HG03159 (cell line): ENCODE measurements around the gene ENOX1.

Source experiments
- ATAC-seq: cut with Tn5 transposase; IDR thresholded peaks from one replicate; pipeline ENCODE4 v1.9.1; 2021; ENCODE audit warnings: mild to moderate bottlenecking, moderate library complexity; ENCODE audit not compliant: unreplicated experiment

The ENOX1 gene

GRCh38 chr13:43785650-43786471, 911 bp downstream of the ENOX1 start:
- peak; percentile 43 for ATAC-seq

GRCh38 chr13:43785261-43785649, 1.5 kb downstream of the ENOX1 start:
- ATAC-seq: no peak

GRCh38 chr13:43784496-43784895, 2.3 kb downstream of the ENOX1 start:
- no peak for ATAC-seq

GRCh38 chr13:43783820-43784219, 3.0 kb downstream of the ENOX1 start:
- peak; percentile 49 for ATAC-seq

DNA sequence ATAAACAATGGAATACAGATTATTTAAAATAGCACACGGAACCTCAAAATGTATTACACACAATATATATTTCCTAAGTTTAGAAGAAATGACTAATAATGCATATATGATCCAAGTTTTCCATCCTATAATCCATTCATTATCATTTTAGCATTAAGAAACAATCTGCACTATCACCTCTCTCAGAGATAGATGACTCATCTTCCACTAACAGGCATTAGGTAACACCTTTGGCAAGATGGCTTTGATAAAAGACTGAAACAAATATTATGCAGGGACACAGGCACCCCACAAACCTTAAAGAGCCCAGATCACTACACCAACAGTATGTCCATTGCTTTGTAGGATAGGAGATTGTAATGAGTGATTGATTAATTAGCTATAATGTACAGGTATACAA, 4.1 kb downstream of the ENOX1 start:
- no peak for ATAC-seq

DNA sequence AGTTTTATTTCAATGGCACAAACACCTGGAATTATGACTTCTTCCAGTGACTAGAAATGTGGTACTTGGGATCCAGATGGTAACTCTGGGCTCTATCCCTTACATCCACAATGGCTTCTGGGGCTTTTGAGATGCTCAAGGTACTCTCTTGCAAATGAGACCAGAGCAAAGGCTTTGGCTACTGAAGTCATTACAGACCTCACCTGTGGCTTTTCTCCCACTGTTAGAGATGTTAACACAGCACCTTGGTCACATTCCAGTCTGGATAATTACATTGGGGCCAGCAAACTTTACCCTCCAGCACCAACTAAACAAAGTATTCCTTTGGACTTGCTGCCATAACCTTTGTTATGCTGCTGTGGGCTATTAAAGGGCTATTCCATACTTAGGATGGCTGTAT, 6.1 kb downstream of the ENOX1 start:
- no peak for ATAC-seq

GRCh38 chr13:43776501-43777079, 10.2 kb downstream of the ENOX1 start:
- ATAC-seq: no peak

DNA sequence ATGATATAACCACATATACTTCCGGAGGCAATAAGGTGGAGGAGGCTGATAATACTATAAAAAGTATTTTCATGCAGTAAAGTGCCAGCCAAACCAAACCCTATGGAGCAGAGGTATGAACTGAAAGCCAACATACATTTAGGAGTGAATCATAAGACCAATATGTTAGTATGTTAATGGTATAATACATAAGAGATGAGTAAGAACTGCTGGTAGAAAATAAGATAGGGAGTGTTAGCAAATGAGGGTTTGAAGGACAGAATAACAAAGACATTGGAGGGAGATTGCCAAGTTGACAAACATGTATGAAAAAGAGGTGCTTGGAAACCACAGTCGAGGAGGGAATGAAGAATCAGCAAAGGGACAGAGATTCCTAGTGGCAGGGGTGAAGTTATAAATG, 10.8 kb downstream of the ENOX1 start:
- ATAC-seq: no peak

DNA sequence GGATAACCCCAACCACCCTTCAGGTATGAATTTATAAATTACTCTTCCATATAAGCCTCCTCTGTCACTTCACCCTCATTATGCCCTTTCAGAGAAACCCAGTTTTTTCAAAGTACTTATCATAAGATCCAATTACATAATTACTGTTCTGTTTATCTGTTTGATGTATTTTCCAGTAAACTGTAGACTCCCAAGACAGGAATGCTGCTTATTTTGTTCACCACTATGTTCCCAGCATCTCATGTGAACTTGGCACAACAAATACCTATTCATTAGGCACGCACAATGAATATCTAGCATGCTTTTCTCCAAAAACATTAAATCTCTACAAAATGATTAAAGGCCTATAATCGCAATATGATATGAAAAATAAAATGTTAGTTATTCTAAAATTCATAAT, 13.2 kb downstream of the ENOX1 start:
- no peak for ATAC-seq

DNA sequence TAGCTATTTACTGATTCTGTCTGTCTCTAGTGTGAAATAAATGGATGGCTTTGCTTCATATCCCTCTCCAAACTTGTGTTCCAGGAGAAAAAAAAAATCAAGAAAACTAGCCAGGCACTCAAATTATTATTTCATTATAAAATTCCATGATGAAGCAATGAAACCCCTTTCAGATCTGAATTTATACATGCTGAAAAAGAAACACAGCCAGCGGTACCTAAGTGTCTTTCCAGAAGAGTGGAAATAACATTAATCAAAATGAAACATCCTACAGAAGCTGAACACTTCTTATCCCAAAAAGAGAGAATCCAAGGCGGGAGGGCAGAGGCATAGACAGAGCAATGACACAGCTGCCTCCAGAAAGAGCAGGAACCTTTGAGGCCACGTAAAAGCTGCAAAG, 15.9 kb downstream of the ENOX1 start:
- ATAC-seq: no peak

DNA sequence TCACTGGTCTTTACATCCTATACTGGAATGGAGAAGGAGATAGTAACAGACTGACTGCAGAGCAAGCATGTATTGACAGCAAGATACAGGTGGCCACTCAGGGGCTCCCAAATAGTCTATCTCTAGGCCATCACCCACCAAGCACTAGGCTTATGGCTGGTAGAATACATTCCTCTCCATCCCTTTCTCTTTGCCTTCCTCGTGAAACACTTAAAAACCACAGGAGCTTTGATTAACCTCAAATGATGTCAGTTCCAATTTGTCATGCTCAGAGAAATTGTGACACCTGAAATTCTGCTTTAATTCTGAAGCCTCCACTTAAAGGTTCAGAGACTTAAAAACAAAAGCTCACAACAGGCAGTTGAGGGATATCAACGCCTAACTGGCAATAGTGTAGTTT, 17.2 kb downstream of the ENOX1 start:
- no peak for ATAC-seq

GRCh38 chr13:43767341-43767931, 19.3 kb downstream of the ENOX1 start:
- no peak for ATAC-seq

- ATAC-seq: no peak
These were observed 20.0 kb downstream of the ENOX1 start for GRCh38 chr13:43766725-43767124.

DNA sequence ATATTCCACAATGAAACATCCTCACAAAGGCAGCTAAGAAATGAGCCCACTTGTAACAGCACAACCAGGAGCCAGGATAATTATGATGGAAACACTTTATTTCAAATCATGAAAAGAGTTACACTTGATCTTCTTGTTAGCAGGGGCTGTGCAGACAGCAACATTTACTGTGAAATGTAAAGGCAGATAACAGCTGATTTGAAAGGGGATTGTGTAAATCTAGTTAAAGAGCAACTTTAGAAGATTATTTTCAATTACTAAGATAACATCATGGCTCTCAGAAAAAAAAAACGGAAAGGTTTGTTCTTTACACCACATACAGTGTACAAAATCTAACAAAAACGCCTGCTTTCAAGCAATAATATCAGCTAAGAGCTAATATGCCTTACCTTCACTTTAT, 22.4 kb downstream of the ENOX1 start:
- ATAC-seq: no peak

DNA sequence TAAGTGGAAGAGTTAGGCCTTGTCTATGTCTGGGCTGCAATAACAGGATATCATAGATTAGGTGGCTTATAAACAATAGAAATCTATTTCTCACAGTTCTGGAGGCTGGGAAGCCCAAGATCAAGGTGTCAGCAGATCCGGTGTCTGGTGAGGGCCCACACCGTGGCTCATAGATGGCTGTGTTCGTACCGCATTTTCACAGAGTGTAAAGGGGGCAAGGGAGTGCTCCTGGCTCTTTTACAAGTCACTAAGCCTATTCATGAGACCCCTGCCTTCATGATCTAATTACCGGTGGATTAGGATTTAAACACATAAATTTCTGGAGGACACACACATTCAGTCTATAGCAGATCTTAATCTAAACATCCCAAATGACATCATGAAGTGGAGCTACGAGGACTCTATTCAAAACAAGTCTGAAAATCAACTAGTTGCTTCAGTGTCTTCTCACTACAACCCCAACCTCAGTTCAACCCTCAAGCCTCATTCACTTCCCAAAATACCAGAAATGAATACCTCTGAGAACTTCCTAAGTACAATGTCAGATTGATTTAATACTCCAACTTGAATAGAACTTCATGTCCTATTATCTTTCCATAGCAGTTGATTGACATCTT, 23.5 kb downstream of the ENOX1 start:
- ATAC-seq: no peak

DNA sequence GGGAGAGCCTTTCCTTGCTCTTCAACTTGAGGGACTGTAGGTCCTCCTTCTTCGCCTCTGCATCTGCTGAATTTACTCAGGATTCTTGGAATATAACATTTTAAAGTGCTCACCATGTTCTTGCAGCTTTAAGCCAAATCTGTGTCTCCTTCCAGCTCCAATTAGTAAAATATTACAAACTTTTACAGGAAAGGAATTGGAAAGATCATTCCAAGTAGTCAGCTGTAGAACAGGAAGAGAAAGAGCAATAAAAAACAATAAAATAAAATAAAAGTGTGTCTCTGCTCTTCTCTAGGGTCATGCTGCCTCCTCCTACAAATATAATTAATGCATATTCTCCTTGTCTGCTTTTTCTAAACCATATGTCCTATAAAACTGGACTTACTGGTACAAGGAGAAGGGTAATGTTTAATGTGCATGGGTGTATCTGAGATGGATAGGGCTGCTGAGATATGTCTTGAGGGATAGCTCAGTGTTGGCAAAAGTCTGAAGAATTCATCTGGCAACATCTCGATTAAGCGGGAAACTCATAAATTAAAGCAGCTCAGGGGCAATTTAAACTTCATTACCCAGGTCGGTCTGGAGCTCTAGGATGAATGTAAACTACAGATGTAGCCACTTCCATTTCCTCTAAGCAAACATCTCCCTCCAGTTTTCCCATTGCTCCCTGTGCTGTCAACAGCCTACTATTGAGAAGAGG, 25.0 kb downstream of the ENOX1 start:
- ATAC-seq: no peak

- no peak for ATAC-seq
These were observed 26.5 kb downstream of the ENOX1 start for GRCh38 chr13:43760257-43760656.

GRCh38 chr13:43758834-43759233, 27.9 kb downstream of the ENOX1 start:
- ATAC-seq: peak; percentile 70

- no peak for ATAC-seq
These were observed 29.5 kb downstream of the ENOX1 start for GRCh38 chr13:43757266-43757665.

DNA sequence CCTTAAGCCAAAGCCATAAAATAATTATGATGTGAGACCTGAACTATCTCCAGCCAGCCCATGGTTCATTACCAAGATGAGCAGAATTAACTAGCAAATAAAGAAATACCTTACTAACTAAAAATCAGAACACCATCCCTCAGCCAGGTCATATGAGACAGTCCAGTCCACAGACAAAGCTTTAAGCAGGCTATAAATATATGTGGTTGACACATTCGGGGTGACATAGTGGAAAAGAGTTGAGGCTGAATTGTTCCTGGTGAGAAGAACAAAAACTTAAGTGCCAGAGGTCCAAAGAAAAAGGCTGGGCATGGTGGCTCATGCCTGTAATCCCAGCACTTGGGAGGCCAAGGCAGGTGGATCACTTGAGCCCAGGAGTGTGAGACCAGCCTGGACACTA, 30.9 kb downstream of the ENOX1 start:
- ATAC-seq: no peak

GRCh38 chr13:43751624-43752023, 35.1 kb downstream of the ENOX1 start:
- ATAC-seq: no peak
